A673 (cell line): ENCODE results near the gene MET. TPM values are rescaled to one million over a fixed set of nuclear protein-coding genes. Genes with fewer than 3 reads are reported as not detected.

Experiments
- BruUV-seq: library from RNA; stranded (reverse); fragments of 400-500 nt; replicated peaks from 2 replicates; lab custom pipeline; 2021; lab: Mats Ljungman, UMichigan
- CTCF ChIA-PET: fragments of 300-600 bp; sonication (Branson Sonifier 250); formaldehyde crosslinking; loops from one replicate; lab custom pipeline; 2022; ENCODE audit warnings: antibody characterized with exemption; lab: Charles Lee
- POLR2A ChIA-PET: fragments of 300-600 bp; sonication (Branson Sonifier 250); formaldehyde crosslinking; loops from one replicate; lab custom pipeline; 2022; ENCODE audit warnings: antibody characterized with exemption; ENCODE audit not compliant: low non-redundant PET; lab: Charles Lee
- DNase-seq: peaks from one replicate; pipeline ENCODE4 v3.0.0-alpha.2; 2015; ENCODE audit warnings: low spot score
- H3K27ac ChIP-seq: fragments of 200-600 bp; sonication (generic); 2 replicates; pipeline ENCODE4 v1.5.1; 2016; ENCODE audit warnings: mixed run types, low read depth, mild to moderate bottlenecking, mixed read lengths, antibody characterized with exemption, low read length; ENCODE audit not compliant: poor library complexity, severe bottlenecking
- H3K27me3 ChIP-seq: fragments of 200-600 bp; sonication (generic); replicated peaks from 2 replicates; pipeline ENCODE4 v1.6.1; 2017; ENCODE audit warnings: mixed run types, low read depth, mild to moderate bottlenecking, mixed read lengths, antibody characterized with exemption, low read length; ENCODE audit not compliant: insufficient read depth, poor library complexity
- H3K36me3 ChIP-seq: fragments of 200-600 bp; sonication (generic); 2 replicates; pipeline ENCODE4 v1.6.1; 2016; ENCODE audit warnings: mixed run types, mild to moderate bottlenecking, mixed read lengths, antibody characterized with exemption, low read length; ENCODE audit not compliant: insufficient read depth, poor library complexity, severe bottlenecking
- H3K4me1 ChIP-seq: fragments of 200-600 bp; sonication (generic); 2 replicates; pipeline ENCODE4 v1.6.1; 2017; ENCODE audit warnings: mixed run types, mild to moderate bottlenecking, mixed read lengths, antibody characterized with exemption, low read length; ENCODE audit not compliant: insufficient read depth, poor library complexity, severe bottlenecking
- H3K4me3 ChIP-seq: fragments of 200-600 bp; sonication (generic); 2 replicates; pipeline ENCODE4 v1.5.1; 2016; ENCODE audit warnings: low read depth, mixed run types, mild to moderate bottlenecking, mixed read lengths, low read length; ENCODE audit not compliant: poor library complexity, severe bottlenecking
- H3K9me3 ChIP-seq: fragments of 200-600 bp; sonication (generic); 2 replicates; pipeline ENCODE4 v1.6.1; 2016; ENCODE audit warnings: mixed run types, low read depth, mild to moderate bottlenecking, mixed read lengths, antibody characterized with exemption, low read length; ENCODE audit not compliant: poor library complexity, severe bottlenecking
- EZH2 ChIP-seq: fragments of 200-600 bp; sonication (generic); IDR thresholded peaks from 2 replicates; pipeline ENCODE4 v1.6.1; 2017; ENCODE audit warnings: borderline replicate concordance, low read depth, mild to moderate bottlenecking, mixed read lengths, antibody characterized with exemption, low read length; ENCODE audit not compliant: poor library complexity, severe bottlenecking
- intact Hi-C: fragments of 100-400 bp; cut with micrococcal nuclease; formaldehyde crosslinking; loops from one replicate; pipeline ENCODE4 v1.10.0; 2022; ENCODE audit not compliant: unreplicated experiment
- total RNA-seq: library from RNA; stranded (reverse); gene quantifications from 2 replicates; pipeline ENCODE4 v1.2.3, GENCODE V29; 2021
- TF ChIP-seq, protein P1 (sequence below): fragments of 300-800, 200-600 bp; sonication (generic); conservative IDR thresholded peaks from 2 replicates; pipeline ENCODE4 v1.5.1; 2017; ENCODE audit warnings: low read depth, mild to moderate bottlenecking, antibody characterized with exemption, low read length, moderate library complexity, mixed read lengths

Gene MET
- total RNA-seq, 1 experiment from 2014 or later = 6.8 TPM

DNA sequence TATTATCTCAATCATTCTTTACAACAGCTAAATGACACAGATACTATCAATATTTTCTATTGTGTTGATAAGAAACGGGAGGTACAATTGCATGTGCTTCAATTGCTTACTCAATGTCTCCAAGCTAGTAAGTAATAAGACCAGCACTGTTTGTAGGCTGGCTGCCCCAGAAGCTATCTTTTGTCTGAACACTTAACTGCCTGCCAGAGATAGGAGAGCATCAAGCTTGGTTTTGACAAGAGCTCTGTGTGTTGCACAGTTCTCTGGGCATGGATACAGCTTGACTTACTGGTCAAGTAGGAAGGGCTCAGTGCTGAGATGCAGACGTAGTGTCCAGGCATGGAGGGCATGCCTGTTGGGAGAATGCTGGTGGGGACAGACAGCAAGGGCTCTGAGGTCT is 164.1 kb downstream of the MET start:
- H3K9me3 ChIP-seq = no peaks in the 10 kb centered on the region
- no peaks in the 10 kb centered on the region for H3K4me1 ChIP-seq
- ChIA-PET POLR2A (no interaction called here), CTCF (no interaction called here)
- intact Hi-C loops = no loop called here
- BruUV-seq = no TSS peak
- TF ChIP-seq, protein P1, sequence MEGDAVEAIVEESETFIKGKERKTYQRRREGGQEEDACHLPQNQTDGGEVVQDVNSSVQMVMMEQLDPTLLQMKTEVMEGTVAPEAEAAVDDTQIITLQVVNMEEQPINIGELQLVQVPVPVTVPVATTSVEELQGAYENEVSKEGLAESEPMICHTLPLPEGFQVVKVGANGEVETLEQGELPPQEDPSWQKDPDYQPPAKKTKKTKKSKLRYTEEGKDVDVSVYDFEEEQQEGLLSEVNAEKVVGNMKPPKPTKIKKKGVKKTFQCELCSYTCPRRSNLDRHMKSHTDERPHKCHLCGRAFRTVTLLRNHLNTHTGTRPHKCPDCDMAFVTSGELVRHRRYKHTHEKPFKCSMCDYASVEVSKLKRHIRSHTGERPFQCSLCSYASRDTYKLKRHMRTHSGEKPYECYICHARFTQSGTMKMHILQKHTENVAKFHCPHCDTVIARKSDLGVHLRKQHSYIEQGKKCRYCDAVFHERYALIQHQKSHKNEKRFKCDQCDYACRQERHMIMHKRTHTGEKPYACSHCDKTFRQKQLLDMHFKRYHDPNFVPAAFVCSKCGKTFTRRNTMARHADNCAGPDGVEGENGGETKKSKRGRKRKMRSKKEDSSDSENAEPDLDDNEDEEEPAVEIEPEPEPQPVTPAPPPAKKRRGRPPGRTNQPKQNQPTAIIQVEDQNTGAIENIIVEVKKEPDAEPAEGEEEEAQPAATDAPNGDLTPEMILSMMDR = no peak
- no peak for TF ChIP-seq EZH2
- H3K4me3 ChIP-seq = no peak overlapping the region
- no peak for DNase-seq
- no peaks in the 10 kb centered on the region for H3K36me3 ChIP-seq
- no peak overlapping the region for H3K27ac ChIP-seq
- H3K27me3 ChIP-seq = peaks cover 3% of the 10 kb centered on the region

DNA sequence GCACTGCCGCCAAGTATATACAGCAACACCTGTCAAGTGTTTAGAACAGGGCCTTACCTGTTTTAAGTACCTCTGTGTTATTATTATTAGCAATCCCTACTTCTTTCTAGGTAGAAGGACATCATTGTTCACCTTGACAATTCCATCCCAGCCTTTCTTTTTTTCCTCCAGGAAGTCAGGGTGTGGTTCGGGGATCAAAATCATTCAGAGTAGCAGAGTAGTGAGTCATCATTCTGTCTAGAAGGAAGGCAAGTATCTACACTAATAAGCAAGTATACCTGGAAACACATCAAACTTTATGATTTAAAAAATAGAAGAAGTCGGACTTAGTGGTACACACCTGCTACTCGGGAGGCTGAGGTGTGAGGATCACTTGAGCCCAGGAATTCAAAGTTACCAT is 164.9 kb downstream of the MET start:
- POLR2A ChIA-PET = no interaction called here
- TF ChIP-seq, protein P1 = no peak
- TF ChIP-seq EZH2 = no peak
- no peak for DNase-seq

GRCh38 chr7:116837586-116837985 is 165.6 kb downstream of the MET start:
- H3K9me3 ChIP-seq = no peaks in the 10 kb centered on the region
- H3K27me3 ChIP-seq = peaks cover 5% of the 10 kb centered on the region
- no peak overlapping the region for H3K27ac ChIP-seq
- CTCF ChIA-PET = no interaction called here
- no peak for DNase-seq
- no peak overlapping the region for H3K4me3 ChIP-seq
- POLR2A ChIA-PET = interaction anchor here (0.7 kb wide), 1 partner anchor 860 kb away, joined by 3 read pairs; no protein-coding TSS in a partner anchor
- BruUV-seq = no TSS peak
- H3K4me1 ChIP-seq = no peaks in the 10 kb centered on the region
- intact Hi-C loops = no loop called here
- TF ChIP-seq EZH2 = no peak
- TF ChIP-seq, protein P1 = no peak
- no peaks in the 10 kb centered on the region for H3K36me3 ChIP-seq

More for the DNA sequence above, 164.9 kb downstream of the MET start:
- Histone ChIP-seq H3K36me3 (no peaks in the 10 kb centered on the region), H3K27ac (no peak overlapping the region), H3K4me1 (no peaks in the 10 kb centered on the region), H3K27me3 (peaks cover 5% of the 10 kb centered on the region), H3K9me3 (no peaks in the 10 kb centered on the region), H3K4me3 (no peak overlapping the region)
- intact Hi-C loops = no loop called here
- BruUV-seq = no TSS peak
- CTCF ChIA-PET = no interaction called here
